ENCODE measurements around the gene GNPAT. TPM values are rescaled to one million over a fixed set of nuclear protein-coding genes. Genes with fewer than 3 reads are reported as not detected.

The GNPAT gene
- total RNA-seq, 1 experiment from 2014 or later: 73.7 TPM

- H3K27ac ChIP-seq (ENCODE audit: low read depth, low read length, poor library complexity, severe bottlenecking): no peak overlapping the region
- H3K9me3 ChIP-seq (ENCODE audit: low read depth, low read length, poor library complexity, severe bottlenecking): no peaks in the 10 kb centered on the region
- DNase-seq (ENCODE audit: low spot score): no peak
- peaks cover 2% of the 10 kb centered on the region for H3K27me3 ChIP-seq (replicated peaks; ENCODE audit: insufficient read depth, low read depth, low read length, poor library complexity)
- BruUV-seq (replicated peaks): no TSS peak
- ChIA-PET CTCF (interaction anchor here (0.6 kb wide), 1 partner anchor 207 kb away, joined by 4 read pairs; no protein-coding TSS in a partner anchor), POLR2A (ENCODE audit: low non-redundant PET) (interaction anchor here (0.7 kb wide), 2 partner anchors 44 to 96 kb away, joined by 3 to 5 read pairs; no protein-coding TSS in a partner anchor)
- no peaks in the 10 kb centered on the region for H3K4me1 ChIP-seq (ENCODE audit: insufficient read depth, low read length, poor library complexity, severe bottlenecking)
- TF ChIP-seq EZH2 (IDR thresholded peaks at IDR 0.05; ENCODE audit: borderline replicate concordance, low read depth, low read length, poor library complexity, severe bottlenecking): no peak
- no peak for TF ChIP-seq CTCF (conservative IDR thresholded peaks at IDR 0.05; ENCODE audit: low read depth, low read length)
- intact Hi-C loops (cut with micrococcal nuclease; ENCODE audit: unreplicated experiment): no loop called here
- no peak overlapping the region for H3K4me3 ChIP-seq (ENCODE audit: low read depth, low read length, poor library complexity, severe bottlenecking)
- H3K36me3 ChIP-seq (ENCODE audit: insufficient read depth, low read length, poor library complexity, severe bottlenecking): no peaks in the 10 kb centered on the region
These were observed 44.3 kb upstream of the GNPAT start for GRCh38 chr1:231196728-231197127.

GRCh38 chr1:231199868-231200267, 41.1 kb upstream of the GNPAT start:
- intact Hi-C loops (cut with micrococcal nuclease; ENCODE audit: unreplicated experiment): no loop called here
- Histone ChIP-seq H3K9me3 (ENCODE audit: low read depth, low read length, poor library complexity, severe bottlenecking) (no peaks in the 10 kb centered on the region), H3K27me3 (replicated peaks; ENCODE audit: insufficient read depth, low read depth, low read length, poor library complexity) (peaks cover 15% of the 10 kb centered on the region), H3K4me1 (ENCODE audit: insufficient read depth, low read length, poor library complexity, severe bottlenecking) (no peaks in the 10 kb centered on the region), H3K36me3 (ENCODE audit: insufficient read depth, low read length, poor library complexity, severe bottlenecking) (no peaks in the 10 kb centered on the region), H3K4me3 (ENCODE audit: low read depth, low read length, poor library complexity, severe bottlenecking) (no peak overlapping the region), H3K27ac (ENCODE audit: low read depth, low read length, poor library complexity, severe bottlenecking) (no peak overlapping the region)
- no TSS peak for BruUV-seq (replicated peaks)
- ChIA-PET POLR2A (ENCODE audit: low non-redundant PET) (no interaction called here), CTCF (no interaction called here)
- TF ChIP-seq CTCF (conservative IDR thresholded peaks at IDR 0.05; ENCODE audit: low read depth, low read length) (no peak), EZH2 (IDR thresholded peaks at IDR 0.05; ENCODE audit: borderline replicate concordance, low read depth, low read length, poor library complexity, severe bottlenecking) (no peak)
- no peak for DNase-seq (ENCODE audit: low spot score)

- no peak for DNase-seq (ENCODE audit: low spot score)
- CTCF ChIA-PET: no interaction called here
These were observed 40.5 kb upstream of the GNPAT start for GRCh38 chr1:231200388-231201031.

More at GRCh38 chr1:231200388-231201031, 40.5 kb upstream of the GNPAT start:
- intact Hi-C loops (cut with micrococcal nuclease; ENCODE audit: unreplicated experiment): no loop called here
- H3K9me3 ChIP-seq (ENCODE audit: low read depth, low read length, poor library complexity, severe bottlenecking): no peaks in the 10 kb centered on the region
- no peak for TF ChIP-seq EZH2 (IDR thresholded peaks at IDR 0.05; ENCODE audit: borderline replicate concordance, low read depth, low read length, poor library complexity, severe bottlenecking)
- no peak for TF ChIP-seq CTCF (conservative IDR thresholded peaks at IDR 0.05; ENCODE audit: low read depth, low read length)
- H3K36me3 ChIP-seq (ENCODE audit: insufficient read depth, low read length, poor library complexity, severe bottlenecking): no peaks in the 10 kb centered on the region
- BruUV-seq (replicated peaks): no TSS peak
- H3K27me3 ChIP-seq (replicated peaks; ENCODE audit: insufficient read depth, low read depth, low read length, poor library complexity): peaks cover 15% of the 10 kb centered on the region
- POLR2A ChIA-PET (ENCODE audit: low non-redundant PET): no interaction called here
- no peak overlapping the region for H3K27ac ChIP-seq (ENCODE audit: low read depth, low read length, poor library complexity, severe bottlenecking)
- no peak overlapping the region for H3K4me3 ChIP-seq (ENCODE audit: low read depth, low read length, poor library complexity, severe bottlenecking)
- no peaks in the 10 kb centered on the region for H3K4me1 ChIP-seq (ENCODE audit: insufficient read depth, low read length, poor library complexity, severe bottlenecking)
